IMR-90 (cell line): ENCODE results near the gene ATP2B2. TPM values are rescaled to one million over a fixed set of nuclear protein-coding genes. Genes with fewer than 3 reads are reported as not detected.

ENCODE experiments used
- ATAC-seq: fragments of 200-7000 bp; cut with Tn5 transposase; 2 replicates; pipeline ENCODE4 v1.9.1; 2020; ENCODE audit warnings: low read depth, mild to moderate bottlenecking, moderate library complexity
- BruUV-seq: library from RNA; stranded (reverse); fragments of 400-500 nt; replicated peaks from 2 replicates; lab custom pipeline; 2021; lab: Mats Ljungman, UMichigan
- CTCF ChIA-PET: fragments of 300-600 bp; formaldehyde crosslinking; extraction: SDS; loops from one replicate; lab custom pipeline; 2021; ENCODE audit warnings: antibody characterized with exemption; lab: Yijun Ruan, JAX
- POLR2A ChIA-PET: fragments of 300-600 bp; sonication (Branson Sonifier 250); formaldehyde crosslinking; loops from one replicate; lab custom pipeline; 2022; ENCODE audit warnings: antibody characterized with exemption; ENCODE audit not compliant: unreplicated experiment; lab: Charles Lee
- DNase-seq: peaks from one replicate; pipeline ENCODE4 v3.0.0; 2013
- H2AFZ ChIP-seq: replicated peaks from 2 replicates; pipeline ENCODE3; 2013; ENCODE audit warnings: low read length, mild to moderate bottlenecking; ENCODE audit not compliant: poor library complexity
- H2AK5ac ChIP-seq: 2 replicates; pipeline ENCODE4 v1.6.1; 2013; ENCODE audit warnings: low read depth, low read length, inconsistent platforms
- H2AK9ac ChIP-seq: replicated peaks from 2 replicates; pipeline ENCODE3; 2013; ENCODE audit warnings: mild to moderate bottlenecking, low read depth, low read length, moderate library complexity; ENCODE audit not compliant: poor library complexity
- H2BK120ac ChIP-seq: 2 replicates; pipeline ENCODE4 v1.6.1; 2013; ENCODE audit warnings: low read depth, low read length, inconsistent platforms
- H2BK15ac ChIP-seq: 3 replicates; pipeline ENCODE4 v1.6.1; 2013; ENCODE audit warnings: low read depth, low read length, inconsistent platforms
- H2BK20ac ChIP-seq: 2 replicates; pipeline ENCODE4 v1.6.1; 2013; ENCODE audit warnings: low read depth, mild to moderate bottlenecking, inconsistent platforms, low read length, moderate library complexity
- H2BK5ac ChIP-seq: 2 replicates; pipeline ENCODE4 v1.6.1; 2013; ENCODE audit warnings: mild to moderate bottlenecking, low read depth, low read length, inconsistent platforms; ENCODE audit not compliant: poor library complexity, severe bottlenecking
- H3K14ac ChIP-seq: replicated peaks from 2 replicates; pipeline ENCODE4 v1.6.1; 2013; ENCODE audit warnings: low read depth, low read length, inconsistent platforms
- H3K18ac ChIP-seq: 2 replicates; pipeline ENCODE4 v1.6.1; 2013; ENCODE audit warnings: low read depth, low read length, control low read depth
- H3K23ac ChIP-seq: 2 replicates; pipeline ENCODE4 v1.6.1; 2013; ENCODE audit warnings: low read depth, low read length, inconsistent platforms
- H3K27ac ChIP-seq: 2 replicates; pipeline ENCODE4 v1.5.1; 2013; ENCODE audit warnings: mild to moderate bottlenecking, control low read depth, low read length; ENCODE audit not compliant: insufficient read depth
- H3K27me3 ChIP-seq: 2 replicates; pipeline ENCODE4 v1.6.1; 2013; ENCODE audit warnings: low read length; ENCODE audit not compliant: control insufficient read depth, insufficient read depth
- H3K36me3 ChIP-seq: 2 replicates; pipeline ENCODE4 v1.6.1; 2013; ENCODE audit warnings: low read length, mixed read lengths; ENCODE audit not compliant: control insufficient read depth, insufficient read depth
- H3K4ac ChIP-seq: 2 replicates; pipeline ENCODE4 v1.6.1; 2013; ENCODE audit warnings: low read depth, low read length, inconsistent platforms
- H3K4me1 ChIP-seq: 2 replicates; pipeline ENCODE4 v1.6.1; 2013; ENCODE audit warnings: low read length, mixed read lengths; ENCODE audit not compliant: control insufficient read depth, insufficient read depth
- H3K4me2 ChIP-seq: 2 replicates; pipeline ENCODE4 v1.6.1; 2013; ENCODE audit warnings: low read depth, mild to moderate bottlenecking, control low read depth, low read length, moderate library complexity
- H3K4me3 ChIP-seq: 2 replicates; pipeline ENCODE4 v1.5.1; 2013; ENCODE audit warnings: low read depth, mild to moderate bottlenecking, control low read depth, low read length, moderate library complexity; ENCODE audit not compliant: insufficient read depth
- H3K56ac ChIP-seq: 2 replicates; pipeline ENCODE4 v1.6.1; 2013; ENCODE audit warnings: low read length, inconsistent platforms; ENCODE audit not compliant: insufficient read depth; ENCODE audit errors: extremely low read depth
- H3K79me1 ChIP-seq, 2 experiments: 2 replicates each; pipeline ENCODE4 v1.6.1; 2013; ENCODE audit warnings: low read length in 2 of 2, inconsistent platforms in 1 of 2, low read depth in 1 of 2
- H3K9ac ChIP-seq: 2 replicates; pipeline ENCODE4 v1.6.1; 2013; ENCODE audit warnings: low read depth, low read length, control low read depth
- H3K9me1 ChIP-seq: 2 replicates; pipeline ENCODE4 v1.6.1; 2013; ENCODE audit warnings: low read length, inconsistent platforms; ENCODE audit not compliant: insufficient read depth
- H3K9me3 ChIP-seq: 2 replicates; pipeline ENCODE4 v1.6.1; 2013; ENCODE audit warnings: low read length; ENCODE audit not compliant: control insufficient read depth, insufficient read depth
- H4K20me1 ChIP-seq: 2 replicates; pipeline ENCODE4 v1.6.1; 2013; ENCODE audit warnings: low read length, inconsistent platforms; ENCODE audit not compliant: insufficient read depth
- H4K5ac ChIP-seq: 2 replicates; pipeline ENCODE4 v1.6.1; 2013; ENCODE audit warnings: mild to moderate bottlenecking, low read depth, low read length, control low read depth
- H4K8ac ChIP-seq, 2 experiments: 2 replicates each; pipeline ENCODE4 v1.6.1; 2013; ENCODE audit warnings: low read depth in 2 of 2, low read length in 2 of 2, control low read depth in 1 of 2, inconsistent platforms in 1 of 2
- H4K91ac ChIP-seq: 2 replicates; pipeline ENCODE4 v1.6.1; 2013; ENCODE audit warnings: low read depth, low read length, inconsistent platforms; ENCODE audit not compliant: insufficient read depth
- BHLHE40 ChIP-seq: fragments of 150-350 bp; IDR thresholded peaks from 2 replicates; pipeline ENCODE4 v1.6.1; 2016; ENCODE audit warnings: mild to moderate bottlenecking, low read depth, low read length
- CEBPB ChIP-seq: IDR thresholded peaks from 2 replicates; pipeline ENCODE4 v1.6.1; 2012; ENCODE audit warnings: low read depth, low read length, improper control_type of control experiment
- CHD1 ChIP-seq: IDR thresholded peaks from 2 replicates; pipeline ENCODE4 v1.6.1; 2012; ENCODE audit warnings: low read depth, low read length, improper control_type of control experiment
- FOS ChIP-seq: fragments of 150-350 bp; IDR thresholded peaks from 2 replicates; pipeline ENCODE4 v1.6.1; 2016; ENCODE audit warnings: low read depth, low read length
- MAZ ChIP-seq: IDR thresholded peaks from 2 replicates; pipeline ENCODE4 v1.6.1; 2012; ENCODE audit warnings: low read depth, mild to moderate bottlenecking, low read length, improper control_type of control experiment, moderate library complexity, borderline replicate concordance
- MXI1 ChIP-seq: IDR thresholded peaks from 2 replicates; pipeline ENCODE4 v1.6.1; 2012; ENCODE audit warnings: low read depth, mild to moderate bottlenecking, low read length, moderate library complexity, borderline replicate concordance
- NFE2L2 ChIP-seq: fragments of 150-350 bp; IDR thresholded peaks from 2 replicates; pipeline ENCODE4 v1.6.1; 2016; ENCODE audit warnings: low read depth, mild to moderate bottlenecking, low read length
- RAD21 ChIP-seq: IDR thresholded peaks from 2 replicates; pipeline ENCODE4 v1.6.1; 2012; ENCODE audit warnings: low read length, improper control_type of control experiment
- RCOR1 ChIP-seq: IDR thresholded peaks from 2 replicates; pipeline ENCODE4 v1.6.1; 2012; ENCODE audit warnings: mild to moderate bottlenecking, low read length, improper control_type of control experiment; ENCODE audit not compliant: insufficient replicate concordance
- RFX5 ChIP-seq: IDR thresholded peaks from 2 replicates; pipeline ENCODE4 v1.8.0; 2012; ENCODE audit warnings: low read depth, mild to moderate bottlenecking, low read length, moderate library complexity
- SMC3 ChIP-seq: fragments of 150-350 bp; IDR thresholded peaks from 2 replicates; pipeline ENCODE4 v1.6.1; 2016; ENCODE audit warnings: low read depth, mild to moderate bottlenecking, antibody characterized with exemption, low read length, moderate library complexity
- USF2 ChIP-seq: fragments of 150-350 bp; IDR thresholded peaks from 2 replicates; pipeline ENCODE4 v1.6.1; 2017; ENCODE audit warnings: mild to moderate bottlenecking, antibody characterized with exemption, low read length, low read depth
- WGBS, 2 experiments: methylation state at CpG; one replicate each; pipeline versions ENCODE4 v1.1.5 to v1.1.7; 2013; ENCODE audit warnings: missing lambda C conversion rate in 2 of 2; ENCODE audit not compliant: insufficient read length in 1 of 2; ENCODE audit errors: extremely low coverage in 2 of 2; 5-methylcytosine and 5-hydroxymethylcytosine counted together
- dilution Hi-C: fragments of 300-500 bp; cut with HindIII; formaldehyde crosslinking; loops from one replicate; pipeline ENCODE4 v1.14.3; 2018; ENCODE audit warnings: low sequenced_read_pairs; ENCODE audit not compliant: unreplicated experiment
- in situ Hi-C: fragments of 300-500 bp; cut with MboI; formaldehyde crosslinking; loops from 3 replicates; pipeline ENCODE4 v1.14.3; 2019; ENCODE audit warnings: low sequenced_read_pairs, inconsistent platforms, mixed read lengths
- intact Hi-C: fragments of 100-400 bp; cut with micrococcal nuclease; formaldehyde crosslinking; loops from 2 replicates; pipeline ENCODE4 v1.10.0; 2022
- polyA plus RNA-seq, 3 experiments: library from polyadenylated mRNA; depleted of rRNA; stranded (reverse); fragments of >200 nt; gene quantifications; 2 replicates each; pipeline ENCODE4 v1.2.3, GENCODE V29; 2012; ENCODE audit warnings: low replicate concordance in 1 of 3
- total RNA-seq: library from RNA; depleted of rRNA; stranded (reverse); fragments of >200 nt; gene quantifications from 2 replicates; pipeline ENCODE4 v1.2.3, GENCODE V29; 2012

ATP2B2 gene
- total and polyA plus RNA-seq, 2 of the 4 experiments (the other 2 are of a cell fraction): under 0.01 to 0.02 TPM

- TF ChIP-seq RFX5 (no peak), RCOR1 (no peak), CHD1 (no peak)
These were observed 7.1 kb downstream of the ATP2B2 start (continued) for GRCh38 chr3:10498271-10498670.

DNA sequence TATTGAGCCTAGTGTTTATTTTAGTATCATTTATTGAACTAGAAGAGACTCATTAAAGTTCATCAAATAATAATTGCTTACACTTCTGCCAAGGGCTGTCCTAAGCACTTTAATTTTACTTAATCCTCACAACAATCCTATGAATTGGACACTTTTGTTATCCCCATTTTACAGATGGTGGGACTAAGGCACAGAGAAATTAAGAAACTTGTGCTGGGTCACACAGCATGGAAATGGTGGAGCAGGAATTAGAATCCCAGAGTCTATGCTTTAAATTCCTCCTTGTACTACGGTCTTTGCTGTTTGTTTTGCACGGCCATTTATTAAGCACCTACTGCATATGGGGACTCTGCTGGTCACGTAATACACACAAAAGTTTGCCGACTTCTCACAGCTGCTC lies 7.9 kb downstream of the ATP2B2 start:
- no peak overlapping the region for H2BK120ac ChIP-seq
- H3K27ac ChIP-seq: no peak overlapping the region
- dilution Hi-C loops: no loop called here
- BruUV-seq: no TSS peak
- no peaks in the 10 kb centered on the region for H3K9me3 ChIP-seq
- TF ChIP-seq NFE2L2 (no peak), USF2 (no peak), RAD21 (no peak), MAZ (no peak), RFX5 (no peak), CHD1 (no peak), SMC3 (no peak), FOS (no peak), CEBPB (no peak), BHLHE40 (no peak), RCOR1 (no peak), MXI1 (no peak)
- DNase-seq (no peak), ATAC-seq (no peak)
- no peak overlapping the region for H3K4me2 ChIP-seq
- H2BK20ac ChIP-seq: no peak overlapping the region
- H3K18ac ChIP-seq: no peak overlapping the region
- no peak overlapping the region for H4K8ac ChIP-seq
- H4K5ac ChIP-seq: no peak overlapping the region
- H3K79me1 ChIP-seq: no peaks in the 10 kb centered on the region
- no CpG with 5 or more reads among the region's 4 CpGs for WGBS, 2 experiments
- no peak overlapping the region for H3K14ac ChIP-seq
- no peak overlapping the region for H4K91ac ChIP-seq
- H2AFZ ChIP-seq: no peak overlapping the region
- peaks cover 36% of the 10 kb centered on the region for H3K27me3 ChIP-seq
- no peak overlapping the region for H3K23ac ChIP-seq
- in situ Hi-C loops: no loop called here
- H2AK5ac ChIP-seq: no peak overlapping the region
- no peak overlapping the region for H3K4me3 ChIP-seq
- no peak overlapping the region for H3K4ac ChIP-seq
- no peaks in the 10 kb centered on the region for H3K4me1 ChIP-seq
- CTCF ChIA-PET: no interaction called here
- no peaks in the 10 kb centered on the region for H4K20me1 ChIP-seq
- intact Hi-C loops: no loop called here
- H3K56ac ChIP-seq: no peak overlapping the region
- H3K9me1 ChIP-seq: no peaks in the 10 kb centered on the region
- H2BK5ac ChIP-seq: no peak overlapping the region
- no peak overlapping the region for H3K9ac ChIP-seq
- H2BK15ac ChIP-seq: no peak overlapping the region
- POLR2A ChIA-PET: no interaction called here
- no peak overlapping the region for H2AK9ac ChIP-seq
- H3K36me3 ChIP-seq: no peaks in the 10 kb centered on the region
